HepG2 (cell line): Measurements from ENCODE around the gene ABCC9. TPM values are rescaled to one million over a fixed set of nuclear protein-coding genes. Genes with fewer than 3 reads are reported as not detected.

Experiments used
- ATAC-seq: fragments of 200-7000 bp; cut with Tn5 transposase; 3 replicates; pipeline ENCODE4 v1.9.1; 2020; ENCODE audit warnings: mild to moderate bottlenecking, moderate library complexity
- BruUV-seq: library from RNA; stranded (reverse); fragments of 400-500 nt; replicated peaks from 2 replicates; lab custom pipeline; 2021; lab: Mats Ljungman, UMichigan
- CTCF ChIA-PET: fragments of 300-600 bp; formaldehyde crosslinking; extraction: SDS; loops from one replicate; lab custom pipeline; 2021; ENCODE audit warnings: low total read pairs, inconsistent platforms, low intra/inter-chr PET ratio; lab: Yijun Ruan, JAX
- POLR2A ChIA-PET: fragments of 350-600 bp; sonication (Branson Sonifier 250); formaldehyde crosslinking; loops from one replicate; lab custom pipeline; 2020; ENCODE audit warnings: antibody characterized with exemption, inconsistent platforms; lab: Yijun Ruan, JAX
- DNase-seq: peaks from one replicate; pipeline ENCODE4 v3.0.0-alpha.2; 2015; ENCODE audit warnings: low spot score
- FAIRE-seq: peaks from 3 replicates; lab custom pipeline; 2011; peaks lifted over from hg19 to GRCh38; lab: Jason Lieb, UNC
- H2AFZ ChIP-seq: one replicate; pipeline ENCODE4 v1.6.1; 2011; ENCODE audit warnings: low read length, inconsistent platforms
- H3K27ac ChIP-seq: fragments of 300-600 bp; 3 replicates; pipeline ENCODE4 v1.8.0; 2011; ENCODE audit warnings: mixed run types, mild to moderate bottlenecking, mixed read lengths, low read length, inconsistent platforms; ENCODE audit not compliant: insufficient read depth; ENCODE audit errors: extremely low read length
- H3K27me3 ChIP-seq, 2 experiments: fragments of 200-600 bp in 1 of 2; 2 replicates in 1 of 2; 3 replicates in 1 of 2; pipeline versions ENCODE4 v1.6.0 to v1.8.0; 2011; ENCODE audit warnings: low read length in 2 of 2, mild to moderate bottlenecking in 2 of 2, moderate library complexity in 2 of 2, inconsistent platforms in 1 of 2; ENCODE audit not compliant: insufficient read depth in 2 of 2, control insufficient read depth in 1 of 2
- H3K36me3 ChIP-seq, 2 experiments: fragments of 200-600 bp in 1 of 2; replicated peaks in 1 of 2; 2 replicates in 1 of 2; 3 replicates in 1 of 2; pipeline versions ENCODE4 v1.5.1 to v1.8.0; 2011; ENCODE audit warnings: low read length in 2 of 2, inconsistent platforms in 1 of 2; ENCODE audit not compliant: insufficient read depth in 2 of 2, control insufficient read depth in 1 of 2
- H3K4me1 ChIP-seq: 2 replicates; pipeline ENCODE4 v1.5.1; 2012; ENCODE audit warnings: low read length, inconsistent platforms; ENCODE audit not compliant: insufficient read depth
- H3K4me2 ChIP-seq: 2 replicates; pipeline ENCODE4 v1.6.0; 2011; ENCODE audit warnings: low read depth, low read length, inconsistent platforms
- H3K4me3 ChIP-seq, 3 experiments: fragments of 200-600 bp in 1 of 3; sonication (generic), shearing (Covaris generic) in 1 of 3; replicated peaks in 1 of 3; 2 replicates each; pipeline ENCODE4 v1.5.1; 2011 to 2016; ENCODE audit warnings: low read length in 3 of 3, inconsistent platforms in 2 of 3, low read depth in 2 of 3, mild to moderate bottlenecking in 2 of 3, control low read depth in 1 of 3, mixed read lengths in 1 of 3; ENCODE audit not compliant: insufficient read depth in 1 of 3
- H3K79me2 ChIP-seq: one replicate; pipeline ENCODE4 v1.6.1; 2011; ENCODE audit warnings: low read length, inconsistent platforms; ENCODE audit not compliant: insufficient read depth
- H3K9ac ChIP-seq: 2 replicates; pipeline ENCODE4 v1.6.0; 2011; ENCODE audit warnings: mild to moderate bottlenecking, low read depth, low read length, inconsistent platforms; ENCODE audit not compliant: insufficient read depth
- H3K9me3 ChIP-seq: 2 replicates; pipeline ENCODE4 v1.5.1; 2012; ENCODE audit warnings: mild to moderate bottlenecking, low read length
- H4K20me1 ChIP-seq: 2 replicates; pipeline ENCODE4 v1.6.0; 2011; ENCODE audit warnings: inconsistent platforms, mild to moderate bottlenecking, low read length, moderate library complexity; ENCODE audit not compliant: insufficient read depth
- SMAD9 ChIP-seq: sonication (generic); formaldehyde crosslinking; IDR thresholded peaks from 2 replicates; pipeline ENCODE4 v1.5.1; 2020; ENCODE audit warnings: mild to moderate bottlenecking, missing genetic modification reagents
- ZNF10 ChIP-seq: sonication (generic); formaldehyde crosslinking; IDR thresholded peaks from 2 replicates; pipeline ENCODE4 v1.4.0; 2020; ENCODE audit warnings: mild to moderate bottlenecking, low read depth, missing genetic modification reagents, borderline replicate concordance
- WGBS: methylation state at CpG from one replicate; pipeline ENCODE4 v1.1.6; 2017; ENCODE audit warnings: low lambda C conversion rate; 5-methylcytosine and 5-hydroxymethylcytosine counted together
- in situ Hi-C: cut with HindIII; loops from 2 replicates; pipeline ENCODE4 v1.10.0; 2017; ENCODE audit warnings: low pct_unique_long_range_greater_than_20kb; ENCODE audit not compliant: extremely low pct_ligation_motif_present
- intact Hi-C: fragments of 100-400 bp; cut with micrococcal nuclease; formaldehyde crosslinking; loops from one replicate; pipeline ENCODE4 v1.10.0; 2022; ENCODE audit not compliant: unreplicated experiment
- polyA plus RNA-seq, 8 experiments: library from polyadenylated mRNA; depleted of rRNA in 3 of 8; stranded (reverse) in 7 of 8; unstranded in 1 of 8; fragments of >200 nt; fragmentation: Illumina TruSeq in 4 of 8; extraction: Trizol in 4 of 8; gene quantifications; 2 replicates each; pipeline versions ENCODE4 v1.2.1 to v1.2.3, GENCODE V29; 2011 to 2016; ENCODE audit warnings: low read depth in 4 of 8, missing spikeins in 1 of 8, mixed read lengths in 1 of 8; ENCODE audit not compliant: insufficient read depth in 1 of 8
- total RNA-seq, 5 experiments: library from RNA; depleted of rRNA; stranded (reverse); fragments of >200 nt; fragmentation: Illumina TruSeq; extraction: Trizol; gene quantifications; 2 replicates each; pipeline ENCODE4 v1.2.3, GENCODE V29; 2016; ENCODE audit warnings: low read depth in 1 of 5
- TF ChIP-seq, protein P1 (sequence below), 2 experiments: sonication (generic) in 1 of 2; formaldehyde crosslinking in 1 of 2; IDR thresholded peaks; 2 replicates each; pipeline versions ENCODE4 v1.4.0 to v1.6.1; 2016 to 2020; ENCODE audit warnings: borderline replicate concordance in 1 of 2, low read depth in 1 of 2, mild to moderate bottlenecking in 1 of 2, missing genetic modification reagents in 1 of 2
- TF ChIP-seq, protein P2 (sequence below): sonication (generic); formaldehyde crosslinking; IDR thresholded peaks from 2 replicates; pipeline ENCODE4 v1.4.0; 2020; ENCODE audit warnings: mild to moderate bottlenecking, missing genetic modification reagents
- TF ChIP-seq, protein P3 (sequence below): sonication (generic); formaldehyde crosslinking; IDR thresholded peaks from 2 replicates; pipeline ENCODE4 v1.4.0; 2020; ENCODE audit warnings: missing genetic modification reagents, borderline replicate concordance

The ABCC9 gene
- total and polyA plus RNA-seq, 2 of the 13 experiments (the other 11 are each of a cell fraction or from before 2014, with no cell fraction given) = not detected

DNA sequence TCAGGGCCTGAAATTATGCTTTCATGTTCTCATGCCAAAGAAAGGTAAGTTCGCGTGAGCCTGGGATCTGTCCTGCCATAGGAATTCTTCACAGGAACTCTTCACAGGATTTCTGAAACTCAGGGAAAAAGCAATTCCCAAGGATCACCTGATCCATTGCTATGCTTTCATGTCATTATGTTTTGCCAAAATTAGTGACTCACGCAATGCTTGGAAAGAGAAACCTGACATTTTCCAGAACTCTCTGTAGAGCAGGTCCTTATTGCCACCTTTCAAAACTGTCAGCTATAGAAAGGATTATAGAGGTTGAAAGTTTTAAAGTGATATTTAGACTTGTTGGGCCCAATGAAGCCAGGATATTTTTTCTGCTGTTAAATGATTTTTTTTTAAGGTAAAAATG is 160.4 kb downstream of the ABCC9 start:
- FAIRE-seq (no peak), ATAC-seq (no peak), DNase-seq (no peak)
- H3K4me1 ChIP-seq = no peaks in the 10 kb centered on the region
- H3K9me3 ChIP-seq = no peaks in the 10 kb centered on the region
- in situ Hi-C loops (no loop called here), intact Hi-C loops (no loop called here)
- WGBS = 70% methylated on average over 3 of the region's 3 CpGs
- no peaks in the 10 kb centered on the region for H3K27me3 ChIP-seq
- H3K4me3 ChIP-seq = no peak overlapping the region
- no peak overlapping the region for H2AFZ ChIP-seq
- BruUV-seq = no TSS peak
- H4K20me1 ChIP-seq = no peaks in the 10 kb centered on the region
- no peaks in the 10 kb centered on the region for H3K36me3 ChIP-seq
- no peak for TF ChIP-seq ZNF10 (CRISPR knock-in tag)
- TF ChIP-seq SMAD9 (CRISPR knock-in tag) = no peak
- H3K4me2 ChIP-seq = no peak overlapping the region
- ChIA-PET CTCF (no interaction called here), POLR2A (no interaction called here)
- no peak overlapping the region for H3K9ac ChIP-seq
- H3K27ac ChIP-seq = no peak overlapping the region
- H3K79me2 ChIP-seq = no peaks in the 10 kb centered on the region

DNA sequence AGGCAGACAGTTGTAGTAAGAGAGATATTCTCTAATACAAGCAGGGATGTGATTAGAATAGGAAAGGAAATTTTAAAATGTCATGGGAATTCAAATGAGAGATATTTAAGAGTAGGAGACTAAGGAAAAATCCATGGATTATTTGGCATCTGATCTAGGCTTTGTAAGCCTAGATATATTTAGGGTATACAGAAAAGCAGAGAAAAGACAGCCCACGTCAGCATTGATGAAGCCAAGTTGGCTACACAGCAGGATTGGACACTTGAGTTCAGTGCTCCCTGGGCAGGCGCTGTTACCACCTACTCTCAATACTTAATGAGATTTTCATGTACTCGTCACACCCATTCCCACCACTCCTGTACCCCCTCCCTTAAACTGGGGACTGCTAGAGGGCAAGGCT is 165.1 kb downstream of the ABCC9 start:
- in situ Hi-C loops = no loop called here
- no peak overlapping the region for H3K27ac ChIP-seq
- H3K36me3 ChIP-seq = no peaks in the 10 kb centered on the region
- FAIRE-seq (no peak), DNase-seq (no peak), ATAC-seq (no peak)
- no peak overlapping the region for H3K4me3 ChIP-seq
- H3K4me2 ChIP-seq = no peak overlapping the region
- ChIA-PET POLR2A (no interaction called here), CTCF (no interaction called here)
- intact Hi-C loops = no loop called here
- 63% methylated on average over 3 of the region's 3 CpGs for WGBS
- no peak overlapping the region for H3K9ac ChIP-seq
- H2AFZ ChIP-seq = no peak overlapping the region
- no peaks in the 10 kb centered on the region for H3K79me2 ChIP-seq
- BruUV-seq = no TSS peak
- no peaks in the 10 kb centered on the region for H3K9me3 ChIP-seq
- no peaks in the 10 kb centered on the region for H4K20me1 ChIP-seq
- H3K4me1 ChIP-seq = no peaks in the 10 kb centered on the region
- H3K27me3 ChIP-seq = no peaks in the 10 kb centered on the region
- TF ChIP-seq, protein P1, sequence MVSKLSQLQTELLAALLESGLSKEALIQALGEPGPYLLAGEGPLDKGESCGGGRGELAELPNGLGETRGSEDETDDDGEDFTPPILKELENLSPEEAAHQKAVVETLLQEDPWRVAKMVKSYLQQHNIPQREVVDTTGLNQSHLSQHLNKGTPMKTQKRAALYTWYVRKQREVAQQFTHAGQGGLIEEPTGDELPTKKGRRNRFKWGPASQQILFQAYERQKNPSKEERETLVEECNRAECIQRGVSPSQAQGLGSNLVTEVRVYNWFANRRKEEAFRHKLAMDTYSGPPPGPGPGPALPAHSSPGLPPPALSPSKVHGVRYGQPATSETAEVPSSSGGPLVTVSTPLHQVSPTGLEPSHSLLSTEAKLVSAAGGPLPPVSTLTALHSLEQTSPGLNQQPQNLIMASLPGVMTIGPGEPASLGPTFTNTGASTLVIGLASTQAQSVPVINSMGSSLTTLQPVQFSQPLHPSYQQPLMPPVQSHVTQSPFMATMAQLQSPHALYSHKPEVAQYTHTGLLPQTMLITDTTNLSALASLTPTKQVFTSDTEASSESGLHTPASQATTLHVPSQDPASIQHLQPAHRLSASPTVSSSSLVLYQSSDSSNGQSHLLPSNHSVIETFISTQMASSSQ (IDR thresholded peaks at IDR 0.05; ENCODE audit: low read depth) = no peak
- TF ChIP-seq, protein P1 (CRISPR knock-in tag; IDR thresholded peaks at IDR 0.05; ENCODE audit: borderline replicate concordance) = no peak
- TF ChIP-seq, protein P2, sequence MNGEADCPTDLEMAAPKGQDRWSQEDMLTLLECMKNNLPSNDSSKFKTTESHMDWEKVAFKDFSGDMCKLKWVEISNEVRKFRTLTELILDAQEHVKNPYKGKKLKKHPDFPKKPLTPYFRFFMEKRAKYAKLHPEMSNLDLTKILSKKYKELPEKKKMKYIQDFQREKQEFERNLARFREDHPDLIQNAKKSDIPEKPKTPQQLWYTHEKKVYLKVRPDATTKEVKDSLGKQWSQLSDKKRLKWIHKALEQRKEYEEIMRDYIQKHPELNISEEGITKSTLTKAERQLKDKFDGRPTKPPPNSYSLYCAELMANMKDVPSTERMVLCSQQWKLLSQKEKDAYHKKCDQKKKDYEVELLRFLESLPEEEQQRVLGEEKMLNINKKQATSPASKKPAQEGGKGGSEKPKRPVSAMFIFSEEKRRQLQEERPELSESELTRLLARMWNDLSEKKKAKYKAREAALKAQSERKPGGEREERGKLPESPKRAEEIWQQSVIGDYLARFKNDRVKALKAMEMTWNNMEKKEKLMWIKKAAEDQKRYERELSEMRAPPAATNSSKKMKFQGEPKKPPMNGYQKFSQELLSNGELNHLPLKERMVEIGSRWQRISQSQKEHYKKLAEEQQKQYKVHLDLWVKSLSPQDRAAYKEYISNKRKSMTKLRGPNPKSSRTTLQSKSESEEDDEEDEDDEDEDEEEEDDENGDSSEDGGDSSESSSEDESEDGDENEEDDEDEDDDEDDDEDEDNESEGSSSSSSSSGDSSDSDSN (CRISPR knock-in tag) = no peak
- TF ChIP-seq, protein P3, sequence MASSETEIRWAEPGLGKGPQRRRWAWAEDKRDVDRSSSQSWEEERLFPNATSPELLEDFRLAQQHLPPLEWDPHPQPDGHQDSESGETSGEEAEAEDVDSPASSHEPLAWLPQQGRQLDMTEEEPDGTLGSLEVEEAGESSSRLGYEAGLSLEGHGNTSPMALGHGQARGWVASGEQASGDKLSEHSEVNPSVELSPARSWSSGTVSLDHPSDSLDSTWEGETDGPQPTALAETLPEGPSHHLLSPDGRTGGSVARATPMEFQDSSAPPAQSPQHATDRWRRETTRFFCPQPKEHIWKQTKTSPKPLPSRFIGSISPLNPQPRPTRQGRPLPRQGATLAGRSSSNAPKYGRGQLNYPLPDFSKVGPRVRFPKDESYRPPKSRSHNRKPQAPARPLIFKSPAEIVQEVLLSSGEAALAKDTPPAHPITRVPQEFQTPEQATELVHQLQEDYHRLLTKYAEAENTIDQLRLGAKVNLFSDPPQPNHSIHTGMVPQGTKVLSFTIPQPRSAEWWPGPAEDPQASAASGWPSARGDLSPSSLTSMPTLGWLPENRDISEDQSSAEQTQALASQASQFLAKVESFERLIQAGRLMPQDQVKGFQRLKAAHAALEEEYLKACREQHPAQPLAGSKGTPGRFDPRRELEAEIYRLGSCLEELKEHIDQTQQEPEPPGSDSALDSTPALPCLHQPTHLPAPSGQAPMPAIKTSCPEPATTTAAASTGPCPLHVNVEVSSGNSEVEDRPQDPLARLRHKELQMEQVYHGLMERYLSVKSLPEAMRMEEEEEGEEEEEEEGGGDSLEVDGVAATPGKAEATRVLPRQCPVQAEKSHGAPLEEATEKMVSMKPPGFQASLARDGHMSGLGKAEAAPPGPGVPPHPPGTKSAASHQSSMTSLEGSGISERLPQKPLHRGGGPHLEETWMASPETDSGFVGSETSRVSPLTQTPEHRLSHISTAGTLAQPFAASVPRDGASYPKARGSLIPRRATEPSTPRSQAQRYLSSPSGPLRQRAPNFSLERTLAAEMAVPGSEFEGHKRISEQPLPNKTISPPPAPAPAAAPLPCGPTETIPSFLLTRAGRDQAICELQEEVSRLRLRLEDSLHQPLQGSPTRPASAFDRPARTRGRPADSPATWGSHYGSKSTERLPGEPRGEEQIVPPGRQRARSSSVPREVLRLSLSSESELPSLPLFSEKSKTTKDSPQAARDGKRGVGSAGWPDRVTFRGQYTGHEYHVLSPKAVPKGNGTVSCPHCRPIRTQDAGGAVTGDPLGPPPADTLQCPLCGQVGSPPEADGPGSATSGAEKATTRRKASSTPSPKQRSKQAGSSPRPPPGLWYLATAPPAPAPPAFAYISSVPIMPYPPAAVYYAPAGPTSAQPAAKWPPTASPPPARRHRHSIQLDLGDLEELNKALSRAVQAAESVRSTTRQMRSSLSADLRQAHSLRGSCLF (CRISPR knock-in tag) = no peak
- no peak for TF ChIP-seq SMAD9 (CRISPR knock-in tag)
